Lower leg skin (tissue), 4 donors: Measurements from ENCODE around the gene NUDT8. TPM values are rescaled to one million over a fixed set of nuclear protein-coding genes. Genes with fewer than 3 reads are reported as not detected.

ENCODE experiments used
- DNase-seq, 2 donors: peaks; one replicate each; pipeline ENCODE4 v3.0.0-alpha.2; 2019; ENCODE audit warnings: low spot score in 2 of 2
- H3K4me3 ChIP-seq: fragments of 200-600 bp; sonication (generic); 2 replicates; pipeline ENCODE4 v1.5.1; 2017; ENCODE audit warnings: mild to moderate bottlenecking, low read depth; ENCODE audit not compliant: poor library complexity, severe bottlenecking
- CTCF ChIP-seq, 3 donors: fragments of 450-650 bp; IDR thresholded peaks; one replicate each; pipeline ENCODE4 v1.5.1; 2016; ENCODE audit warnings: antibody characterized with exemption in 3 of 3, mild to moderate bottlenecking in 3 of 3, moderate library complexity in 2 of 3
- POLR2A ChIP-seq, 2 donors: fragments of 450-650 bp; IDR thresholded peaks; one replicate each; pipeline ENCODE4 v1.6.1; 2016 to 2017; ENCODE audit warnings: antibody characterized with exemption in 2 of 2, mild to moderate bottlenecking in 1 of 2, moderate library complexity in 1 of 2
- WGBS, 2 donors: methylation state at CpG; one replicate each; pipeline ENCODE4 v1.1.5; 2018; 5-methylcytosine and 5-hydroxymethylcytosine counted together
- intact Hi-C: fragments of 100-400 bp; cut with DNase I; formaldehyde crosslinking; loops from one replicate; pipeline ENCODE4 v1.15.0; 2023; ENCODE audit warnings: low total_unique reads
- total RNA-seq, 4 donors: library from RNA; depleted of rRNA; stranded (reverse); fragments of >200 nt; gene quantifications; one replicate each; pipeline ENCODE4 v1.1.0, GENCODE V29; 2016

The NUDT8 gene
- total RNA-seq, 4 donors from 2014 or later = 42.1 to 89.4 (median 55.1) TPM

DNA sequence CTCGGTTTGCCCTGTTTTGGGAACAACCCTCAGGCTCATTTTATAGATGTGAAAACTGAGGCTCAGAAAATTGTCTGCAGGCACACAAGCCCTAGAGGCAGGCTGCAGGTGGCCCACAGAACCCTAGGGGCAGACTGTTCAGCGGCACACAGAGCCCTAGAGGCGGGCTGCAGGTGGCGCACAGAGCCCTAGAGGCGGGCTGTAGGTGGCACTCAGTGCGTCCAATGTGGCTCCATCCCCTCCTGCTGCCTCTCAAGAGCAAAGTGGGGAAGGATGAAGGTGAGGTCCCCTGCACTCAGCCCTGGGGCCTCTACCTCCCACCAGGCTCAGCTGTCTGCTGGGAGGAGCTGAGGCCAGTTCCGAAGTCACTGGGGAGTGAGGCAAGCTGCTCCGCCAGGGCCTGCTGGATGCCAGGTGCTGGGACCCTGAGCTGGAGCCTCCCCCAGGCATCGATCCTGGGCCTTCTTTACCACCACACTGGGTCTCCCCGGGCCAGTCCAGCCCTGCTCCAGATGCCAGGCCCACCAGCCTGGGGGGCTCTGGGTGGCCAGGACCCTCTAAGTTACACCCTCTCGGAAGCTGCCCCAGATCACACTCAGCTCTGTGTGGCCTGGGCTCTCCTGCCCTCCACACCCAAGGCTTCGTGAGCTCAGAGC lies 18.5 kb upstream of the NUDT8 start:
- WGBS, 2 donors = 61 to 66% methylated on average over 9 to 10 of the region's 12 CpGs
- no peak overlapping the region for H3K4me3 ChIP-seq
- no peak for DNase-seq
- intact Hi-C loops = no loop called here
- TF ChIP-seq CTCF (IDR thresholded peaks at IDR 0.05) (no peak), POLR2A (IDR thresholded peaks at IDR 0.05) (no peak)

GRCh38 chr11:67647471-67647870 lies 17.7 kb upstream of the NUDT8 start:
- no peak overlapping the region for H3K4me3 ChIP-seq
- 66 to 67% methylated on average over 13 to 15 of the region's 15 CpGs for WGBS, 2 donors
- intact Hi-C loops = no loop called here
- DNase-seq = peak in 1 of 2 donors; percentile 68
- TF ChIP-seq POLR2A (IDR thresholded peaks at IDR 0.05) (no peak), CTCF (IDR thresholded peaks at IDR 0.05) (no peak)

- peak in 1 of 2 donors; percentile 82 for DNase-seq
- WGBS, 2 donors = 75 to 79% methylated on average over 16 to 17 of the region's 24 CpGs
- no peak overlapping the region for H3K4me3 ChIP-seq
- intact Hi-C loops = no loop called here
- TF ChIP-seq CTCF (IDR thresholded peaks at IDR 0.05) (no peak), POLR2A (IDR thresholded peaks at IDR 0.05) (no peak)
Measured at GRCh38 chr11:67646535-67647336, 17.0 kb upstream of the NUDT8 start.

DNA sequence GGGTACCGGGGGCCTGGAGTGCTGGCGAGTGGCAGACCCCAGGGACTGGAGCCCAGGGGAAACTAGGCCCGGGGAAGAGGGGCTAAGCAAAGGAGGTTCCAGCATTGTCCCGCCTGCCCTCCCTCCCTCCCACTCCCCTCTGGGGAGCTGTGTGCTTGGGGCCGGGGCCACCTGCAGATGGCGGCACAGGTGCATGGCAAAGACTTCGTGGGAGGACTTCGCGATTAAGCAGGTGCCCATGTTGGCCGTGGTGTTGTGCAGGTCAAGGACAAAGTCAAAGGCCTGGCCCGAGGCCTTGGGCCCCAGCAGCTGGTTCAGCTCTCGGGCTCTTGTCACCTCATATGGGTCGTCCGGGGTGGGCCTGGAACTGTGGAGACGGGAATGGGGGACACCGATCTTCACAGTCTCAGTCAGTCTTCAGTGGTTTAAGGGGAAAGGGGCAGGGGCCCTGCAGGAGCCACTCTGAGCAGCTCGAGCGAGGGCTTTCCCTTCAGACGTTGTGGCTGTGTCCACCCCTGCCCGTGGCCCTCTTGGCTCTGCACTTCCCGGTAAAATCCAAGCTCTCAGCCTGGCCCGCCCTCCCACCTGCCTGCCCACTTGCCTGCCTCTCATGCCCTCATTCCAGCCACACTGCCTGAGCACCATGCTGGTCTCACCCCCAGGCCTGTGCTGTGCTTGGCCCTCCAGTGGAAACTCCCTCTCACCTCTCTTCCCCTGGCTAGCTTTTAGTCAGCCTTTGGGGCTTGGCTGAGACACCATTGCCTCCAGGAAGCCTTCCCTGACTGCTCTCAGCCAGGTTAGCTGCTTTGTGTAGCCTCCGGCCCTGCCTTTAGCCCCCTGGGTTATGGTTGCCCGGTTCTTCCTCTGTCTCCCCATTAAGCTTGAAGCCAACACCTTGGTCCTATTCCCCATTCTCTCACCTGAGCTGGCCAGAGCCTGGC lies 16.1 kb upstream of the NUDT8 start:
- intact Hi-C loops = no loop called here
- no peak overlapping the region for H3K4me3 ChIP-seq
- TF ChIP-seq POLR2A (IDR thresholded peaks at IDR 0.05) (no peak), CTCF (IDR thresholded peaks at IDR 0.05) (no peak)
- WGBS, 2 donors = 82 to 86% methylated on average over 18 to 22 of the region's 24 CpGs
- DNase-seq = peak in 1 of 2 donors; percentile 68

DNA sequence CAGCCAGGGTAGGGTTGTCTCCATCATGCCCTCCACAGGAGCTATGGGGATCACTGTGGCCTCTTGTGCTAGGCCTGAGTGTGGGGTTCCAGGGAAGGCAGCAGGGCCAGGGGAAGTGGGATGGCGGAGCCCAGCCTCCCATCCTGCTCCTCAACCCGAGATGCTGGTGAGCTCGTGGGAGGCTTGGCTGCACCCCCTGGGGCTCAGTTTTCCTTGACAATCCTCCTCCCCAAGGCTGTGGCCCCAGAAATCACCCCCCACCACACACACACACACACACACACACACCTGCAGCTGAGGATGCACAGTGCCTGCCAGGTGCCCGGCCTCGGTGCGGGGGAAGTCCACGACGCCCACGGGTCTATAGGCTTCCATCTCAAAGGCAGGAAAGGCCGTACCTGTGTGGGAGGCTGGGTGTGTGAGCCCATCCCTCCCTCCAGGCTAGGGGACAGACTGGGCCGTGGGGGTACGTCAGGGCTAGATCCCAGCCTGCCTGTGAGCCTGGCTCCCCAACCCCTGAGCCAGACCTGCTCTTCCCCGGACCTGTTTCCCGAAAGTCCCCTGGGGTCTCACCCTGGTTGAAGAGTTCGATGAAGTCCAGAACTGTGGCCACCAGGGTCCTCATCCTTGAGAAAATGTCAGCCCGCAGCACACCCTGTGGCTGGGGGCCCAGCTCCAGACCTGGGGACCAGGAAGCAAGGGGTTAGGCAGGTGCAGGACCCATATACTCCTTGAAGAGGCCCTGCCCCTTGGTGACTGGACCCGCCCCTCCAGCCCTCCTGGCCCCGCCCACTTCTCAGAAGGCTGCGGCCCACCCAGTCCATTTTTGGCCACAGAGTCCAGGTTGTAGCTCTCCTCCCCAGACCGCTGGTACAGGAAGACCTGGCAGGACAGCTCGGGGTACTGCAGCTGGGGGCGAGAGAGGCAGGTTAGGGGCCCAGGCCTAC lies 15.0 kb upstream of the NUDT8 start:
- intact Hi-C loops = no loop called here
- TF ChIP-seq POLR2A (IDR thresholded peaks at IDR 0.05) (no peak), CTCF (IDR thresholded peaks at IDR 0.05) (no peak)
- no peak overlapping the region for H3K4me3 ChIP-seq
- DNase-seq = peak in 1 of 2 donors; percentile 81
- 78 to 87% methylated on average over 20 of the region's 22 CpGs for WGBS, 2 donors
